ENCODE measurements around the gene MYLK2. TPM values are rescaled to one million over a fixed set of nuclear protein-coding genes. Genes with fewer than 3 reads are reported as not detected.

The MYLK2 gene
- total RNA-seq, 2 donors from 2014 or later, result not detected

GRCh38 chr20:31875671-31876070 lies 56.5 kb downstream of the MYLK2 start:
- no peak overlapping the region for H3K27ac ChIP-seq
- H3K4me3 ChIP-seq, result no peak overlapping the region
- peaks cover 0 to 12% of the 10 kb centered on the region in 2 donors for H3K4me1 ChIP-seq (ENCODE audit: control insufficient read depth in 1 of 2, low read depth in 2 of 2)
- TF ChIP-seq CTCF (IDR thresholded peaks at IDR 0.05), result no peak
- no peaks in the 10 kb centered on the region for H3K9me3 ChIP-seq
- H3K27me3 ChIP-seq (replicated peaks; ENCODE audit: insufficient read depth), result no peaks in the 10 kb centered on the region
- ATAC-seq (ENCODE audit: insufficient number of reproducible peaks, low FRiP score, low read depth) (no peak), DNase-seq (ENCODE audit: low spot score) (no peak)
- no peaks in the 10 kb centered on the region for H3K36me3 ChIP-seq

GRCh38 chr20:31877684-31878083 lies 58.5 kb downstream of the MYLK2 start:
- TF ChIP-seq CTCF (IDR thresholded peaks at IDR 0.05), result no peak
- Histone ChIP-seq H3K9me3 (no peaks in the 10 kb centered on the region), H3K36me3 (no peaks in the 10 kb centered on the region), H3K27me3 (replicated peaks; ENCODE audit: insufficient read depth) (no peaks in the 10 kb centered on the region), H3K27ac (no peak overlapping the region), H3K4me1 (ENCODE audit: control insufficient read depth in 1 of 2, low read depth in 2 of 2) (peaks cover 0 to 5% of the 10 kb centered on the region in 2 donors), H3K4me3 (no peak overlapping the region)
- ATAC-seq (ENCODE audit: insufficient number of reproducible peaks, low FRiP score, low read depth), result no peak
- no peak for DNase-seq (ENCODE audit: low spot score)

- Histone ChIP-seq H3K4me3 (peak overlapping the region; percentile 75), H3K27me3 (replicated peaks; ENCODE audit: insufficient read depth) (no peaks in the 10 kb centered on the region), H3K36me3 (no peaks in the 10 kb centered on the region), H3K9me3 (no peaks in the 10 kb centered on the region), H3K27ac (peak overlapping the region; percentile 60 to 79), H3K4me1 (ENCODE audit: control insufficient read depth in 1 of 2, low read depth in 2 of 2) (peaks cover 0 to 5% of the 10 kb centered on the region in 2 donors)
- TF ChIP-seq CTCF (IDR thresholded peaks at IDR 0.05), result no peak
- peak; percentile 94 for ATAC-seq (ENCODE audit: insufficient number of reproducible peaks, low FRiP score, low read depth)
- peak; percentile 91 for DNase-seq (ENCODE audit: low spot score)
These were observed 60.2 kb downstream of the MYLK2 start for GRCh38 chr20:31879143-31879987.

- Histone ChIP-seq H3K4me3 (no peak overlapping the region), H3K27ac (no peak overlapping the region), H3K4me1 (ENCODE audit: control insufficient read depth in 1 of 2, low read depth in 2 of 2) (peaks cover 0 to 5% of the 10 kb centered on the region in 2 donors), H3K9me3 (no peaks in the 10 kb centered on the region), H3K36me3 (no peaks in the 10 kb centered on the region), H3K27me3 (replicated peaks; ENCODE audit: insufficient read depth) (no peaks in the 10 kb centered on the region)
- ATAC-seq (ENCODE audit: insufficient number of reproducible peaks, low FRiP score, low read depth) (no peak), DNase-seq (ENCODE audit: low spot score) (no peak)
- TF ChIP-seq CTCF (IDR thresholded peaks at IDR 0.05), result no peak
These were observed 62.8 kb downstream of the MYLK2 start for GRCh38 chr20:31881945-31882344.

- H3K9me3 ChIP-seq, result no peaks in the 10 kb centered on the region
These were observed 64.7 kb downstream of the MYLK2 start for GRCh38 chr20:31883829-31884228.

More at GRCh38 chr20:31883829-31884228, 64.7 kb downstream of the MYLK2 start:
- no peak for TF ChIP-seq CTCF (IDR thresholded peaks at IDR 0.05)
- Histone ChIP-seq H3K36me3 (no peaks in the 10 kb centered on the region), H3K4me3 (no peak overlapping the region), H3K27me3 (replicated peaks; ENCODE audit: insufficient read depth) (no peaks in the 10 kb centered on the region), H3K4me1 (ENCODE audit: control insufficient read depth in 1 of 2, low read depth in 2 of 2) (peaks cover 0 to 4% of the 10 kb centered on the region in 2 donors), H3K27ac (no peak overlapping the region)
- ATAC-seq (ENCODE audit: insufficient number of reproducible peaks, low FRiP score, low read depth), result no peak
- DNase-seq (ENCODE audit: low spot score), result no peak

Other genes with a start within 250 kb of the MYLK2 start
- gene ID1, start 214.1 kb upstream of the MYLK2 start, total RNA-seq, result 100 to 1,000 TPM; 310 to 944 TPM
- gene COX4I2, start 181.4 kb upstream of the MYLK2 start, total RNA-seq, result 1 to 10 TPM in 1 of 2 donors, not detected in 1; 4.9 TPM
- gene BCL2L1, start 96.5 kb upstream of the MYLK2 start, total RNA-seq, result 100 to 1,000 TPM; 137 to 187 TPM
- gene TPX2, start 80.1 kb upstream of the MYLK2 start, total RNA-seq, result 1 to 10 TPM; 1.5 TPM
- gene FOXS1, start 26.2 kb downstream of the MYLK2 start, total RNA-seq, result 10 to 100 TPM; 13.9 to 44.5 TPM
- 1 to 10 TPM; 3.9 to 5.6 TPM for gene DUSP15, start 51.2 kb downstream of the MYLK2 start, total RNA-seq
- gene TTLL9, start 51.3 kb downstream of the MYLK2 start, total RNA-seq, result not detected
- gene PDRG1, start 132.7 kb downstream of the MYLK2 start, total RNA-seq, result 1 to 10 TPM; 3.0 to 4.7 TPM
- gene XKR7, start 148.8 kb downstream of the MYLK2 start, total RNA-seq, result not detected
- 1 to 10 TPM; 2.7 to 6.4 TPM for gene CCM2L, start 191.1 kb downstream of the MYLK2 start, total RNA-seq
- 10 to 100 TPM; 29.0 to 38.1 TPM for gene HCK, start 232.9 kb downstream of the MYLK2 start, total RNA-seq